HepG2 (cell line): Measurements from ENCODE around the gene MT1G. TPM values are rescaled to one million over a fixed set of nuclear protein-coding genes. Genes with fewer than 3 reads are reported as not detected.

Experiments used
- GATAD2A ChIP-seq: IDR thresholded peaks from 2 replicates; pipeline ENCODE4 v1.6.1; 2016
- GPN1 ChIP-seq: sonication (generic); formaldehyde crosslinking; IDR thresholded peaks from 2 replicates; pipeline ENCODE4 v1.5.1; 2020; ENCODE audit warnings: missing genetic modification reagents, borderline replicate concordance
- HIVEP1 ChIP-seq: sonication (generic); formaldehyde crosslinking; IDR thresholded peaks from 2 replicates; pipeline ENCODE4 v1.4.0; 2020; ENCODE audit warnings: mild to moderate bottlenecking, missing genetic modification reagents
- HNRNPL ChIP-seq: fragments of 200-400 bp; formaldehyde crosslinking; IDR thresholded peaks from 2 replicates; pipeline ENCODE4 v1.6.1; 2017; ENCODE audit warnings: mild to moderate bottlenecking, low read depth, low read length
- MED1 ChIP-seq: sonication (generic); formaldehyde crosslinking; IDR thresholded peaks from 2 replicates; pipeline ENCODE4 v1.4.0; 2020; ENCODE audit warnings: missing genetic modification reagents
- MED8 ChIP-seq: sonication (generic); formaldehyde crosslinking; IDR thresholded peaks from 2 replicates; pipeline ENCODE4 v1.8.1; 2023; ENCODE audit warnings: mild to moderate bottlenecking, missing genetic modification reagents; ENCODE audit not compliant: insufficient replicate concordance
- MIER2 ChIP-seq: IDR thresholded peaks from 2 replicates; pipeline ENCODE4 v1.6.1; 2016; ENCODE audit warnings: missing biosample characterization, missing genetic modification reagents
- NFYB ChIP-seq: sonication (generic); formaldehyde crosslinking; IDR thresholded peaks from 2 replicates; pipeline ENCODE4 v1.4.0; 2020; ENCODE audit warnings: missing genetic modification reagents
- POGZ ChIP-seq: sonication (generic); formaldehyde crosslinking; IDR thresholded peaks from 2 replicates; pipeline ENCODE4 v1.4.0; 2020; ENCODE audit warnings: mild to moderate bottlenecking, missing genetic modification reagents
- SIN3B ChIP-seq: fragments of 150-350 bp; IDR thresholded peaks from 2 replicates; pipeline ENCODE4 v1.6.1; 2014; ENCODE audit warnings: low read length
- TCF12 ChIP-seq, 2 experiments: fragments of 450-650 bp in 1 of 2; sonication (generic) in 1 of 2; formaldehyde crosslinking in 1 of 2; IDR thresholded peaks; 2 replicates each; pipeline versions ENCODE4 v1.6.1 to v1.8.0; 2017 to 2022; ENCODE audit warnings: antibody characterized with exemption in 1 of 2, mild to moderate bottlenecking in 1 of 2, missing genetic modification reagents in 1 of 2, moderate library complexity in 1 of 2
- ZNF207 ChIP-seq: fragments of 450-650 bp; IDR thresholded peaks from 2 replicates; pipeline ENCODE4 v1.6.1; 2016; ENCODE audit warnings: antibody characterized with exemption, borderline replicate concordance
- ZNF251 ChIP-seq: sonication (generic); formaldehyde crosslinking; IDR thresholded peaks from 2 replicates; pipeline ENCODE4 v1.9.0; 2021; ENCODE audit warnings: mild to moderate bottlenecking, missing genetic modification reagents
- ZNF891 ChIP-seq: sonication (generic); formaldehyde crosslinking; IDR thresholded peaks from 2 replicates; pipeline ENCODE4 v1.5.0; 2020; ENCODE audit warnings: mild to moderate bottlenecking, missing genetic modification reagents
- polyA plus RNA-seq, 8 experiments: library from polyadenylated mRNA; depleted of rRNA in 3 of 8; stranded (reverse) in 7 of 8; unstranded in 1 of 8; fragments of >200 nt; fragmentation: Illumina TruSeq in 4 of 8; extraction: Trizol in 4 of 8; gene quantifications; 2 replicates each; pipeline versions ENCODE4 v1.2.1 to v1.2.3, GENCODE V29; 2011 to 2016; ENCODE audit warnings: low read depth in 4 of 8, missing spikeins in 1 of 8, mixed read lengths in 1 of 8; ENCODE audit not compliant: insufficient read depth in 1 of 8
- total RNA-seq, 5 experiments: library from RNA; depleted of rRNA; stranded (reverse); fragments of >200 nt; fragmentation: Illumina TruSeq; extraction: Trizol; gene quantifications; 2 replicates each; pipeline ENCODE4 v1.2.3, GENCODE V29; 2016; ENCODE audit warnings: low read depth in 1 of 5
- TF ChIP-seq, protein P1 (sequence below): sonication (generic); formaldehyde crosslinking; IDR thresholded peaks from 2 replicates; pipeline ENCODE4 v1.4.0; 2020; ENCODE audit warnings: mild to moderate bottlenecking, missing genetic modification reagents, borderline replicate concordance
- TF ChIP-seq, protein P2 (sequence below): sonication (generic); formaldehyde crosslinking; conservative IDR thresholded peaks from 2 replicates; pipeline ENCODE4 v1.4.0; 2020; ENCODE audit warnings: missing genetic modification reagents
- TF ChIP-seq, protein P3 (sequence below): sonication (generic); formaldehyde crosslinking; IDR thresholded peaks from 2 replicates; pipeline ENCODE4 v1.8.0; 2022; ENCODE audit warnings: missing genetic modification reagents, mild to moderate bottlenecking, inconsistent platforms, borderline replicate concordance
- TF ChIP-seq, protein P4 (sequence below): sonication (generic); formaldehyde crosslinking; IDR thresholded peaks from 2 replicates; pipeline ENCODE4 v1.5.1; 2020; ENCODE audit warnings: mild to moderate bottlenecking, missing genetic modification reagents

Gene MT1G
- total and polyA plus RNA-seq, 2 of the 13 experiments (the other 11 are each of a cell fraction or from before 2014, with no cell fraction given), result 3.6 to 377 TPM

DNA sequence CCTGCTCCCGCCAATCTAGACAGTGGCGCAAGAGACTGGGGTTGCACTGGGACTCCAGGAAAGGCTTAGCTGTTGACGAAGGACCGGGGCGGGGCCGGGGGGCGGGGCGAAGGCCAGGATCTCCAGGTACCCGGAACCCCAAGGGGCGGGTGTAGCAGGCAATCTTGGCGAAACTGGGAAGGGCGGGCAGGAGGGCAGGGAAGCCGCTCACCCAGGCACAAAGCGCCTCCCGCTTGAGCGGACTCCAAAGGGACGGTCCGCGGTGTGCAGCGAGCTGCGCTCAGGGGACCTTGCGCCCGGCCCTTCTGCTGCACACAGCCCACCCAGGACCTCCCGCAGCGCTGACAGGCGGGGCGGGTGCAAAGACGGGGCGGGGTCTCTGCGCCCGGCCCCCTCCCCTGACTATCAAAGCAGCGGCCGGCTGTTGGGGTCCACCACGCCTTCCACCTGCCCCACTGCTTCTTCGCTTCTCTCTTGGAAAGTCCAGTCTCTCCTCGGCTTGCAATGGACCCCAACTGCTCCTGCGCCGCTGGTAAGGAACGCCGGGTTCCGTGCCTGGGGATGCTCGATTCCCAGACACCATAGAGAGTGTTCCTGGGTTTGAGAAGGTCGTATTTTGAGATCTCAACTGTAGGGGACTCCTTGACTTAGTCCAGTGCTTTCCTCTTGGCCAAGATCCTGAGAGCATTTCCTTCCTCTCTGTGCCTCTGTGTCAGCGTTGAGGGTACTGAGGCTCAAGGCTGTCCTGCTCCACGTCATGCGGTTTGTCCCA, 10.1 kb downstream of the MT1G start, which contains the start of gene MT1F (continued):
- TF ChIP-seq, protein P1, sequence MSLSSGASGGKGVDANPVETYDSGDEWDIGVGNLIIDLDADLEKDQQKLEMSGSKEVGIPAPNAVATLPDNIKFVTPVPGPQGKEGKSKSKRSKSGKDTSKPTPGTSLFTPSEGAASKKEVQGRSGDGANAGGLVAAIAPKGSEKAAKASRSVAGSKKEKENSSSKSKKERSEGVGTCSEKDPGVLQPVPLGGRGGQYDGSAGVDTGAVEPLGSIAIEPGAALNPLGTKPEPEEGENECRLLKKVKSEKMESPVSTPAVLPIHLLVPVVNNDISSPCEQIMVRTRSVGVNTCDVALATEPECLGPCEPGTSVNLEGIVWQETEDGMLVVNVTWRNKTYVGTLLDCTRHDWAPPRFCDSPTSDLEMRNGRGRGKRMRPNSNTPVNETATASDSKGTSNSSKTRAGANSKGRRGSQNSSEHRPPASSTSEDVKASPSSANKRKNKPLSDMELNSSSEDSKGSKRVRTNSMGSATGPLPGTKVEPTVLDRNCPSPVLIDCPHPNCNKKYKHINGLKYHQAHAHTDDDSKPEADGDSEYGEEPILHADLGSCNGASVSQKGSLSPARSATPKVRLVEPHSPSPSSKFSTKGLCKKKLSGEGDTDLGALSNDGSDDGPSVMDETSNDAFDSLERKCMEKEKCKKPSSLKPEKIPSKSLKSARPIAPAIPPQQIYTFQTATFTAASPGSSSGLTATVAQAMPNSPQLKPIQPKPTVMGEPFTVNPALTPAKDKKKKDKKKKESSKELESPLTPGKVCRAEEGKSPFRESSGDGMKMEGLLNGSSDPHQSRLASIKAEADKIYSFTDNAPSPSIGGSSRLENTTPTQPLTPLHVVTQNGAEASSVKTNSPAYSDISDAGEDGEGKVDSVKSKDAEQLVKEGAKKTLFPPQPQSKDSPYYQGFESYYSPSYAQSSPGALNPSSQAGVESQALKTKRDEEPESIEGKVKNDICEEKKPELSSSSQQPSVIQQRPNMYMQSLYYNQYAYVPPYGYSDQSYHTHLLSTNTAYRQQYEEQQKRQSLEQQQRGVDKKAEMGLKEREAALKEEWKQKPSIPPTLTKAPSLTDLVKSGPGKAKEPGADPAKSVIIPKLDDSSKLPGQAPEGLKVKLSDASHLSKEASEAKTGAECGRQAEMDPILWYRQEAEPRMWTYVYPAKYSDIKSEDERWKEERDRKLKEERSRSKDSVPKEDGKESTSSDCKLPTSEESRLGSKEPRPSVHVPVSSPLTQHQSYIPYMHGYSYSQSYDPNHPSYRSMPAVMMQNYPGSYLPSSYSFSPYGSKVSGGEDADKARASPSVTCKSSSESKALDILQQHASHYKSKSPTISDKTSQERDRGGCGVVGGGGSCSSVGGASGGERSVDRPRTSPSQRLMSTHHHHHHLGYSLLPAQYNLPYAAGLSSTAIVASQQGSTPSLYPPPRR (CRISPR knock-in tag), result no peak
- TF ChIP-seq POGZ, result peak; percentile 74
- TF ChIP-seq MIER2 (CRISPR knock-in tag), result no peak; the same call in 1 of the 2 replicates
- TF ChIP-seq HIVEP1, result peak; percentile 73; the same call in 1 of the 2 replicates
- no peak for TF ChIP-seq SIN3B
- TF ChIP-seq ZNF207, result no peak
- TF ChIP-seq, protein P2, sequence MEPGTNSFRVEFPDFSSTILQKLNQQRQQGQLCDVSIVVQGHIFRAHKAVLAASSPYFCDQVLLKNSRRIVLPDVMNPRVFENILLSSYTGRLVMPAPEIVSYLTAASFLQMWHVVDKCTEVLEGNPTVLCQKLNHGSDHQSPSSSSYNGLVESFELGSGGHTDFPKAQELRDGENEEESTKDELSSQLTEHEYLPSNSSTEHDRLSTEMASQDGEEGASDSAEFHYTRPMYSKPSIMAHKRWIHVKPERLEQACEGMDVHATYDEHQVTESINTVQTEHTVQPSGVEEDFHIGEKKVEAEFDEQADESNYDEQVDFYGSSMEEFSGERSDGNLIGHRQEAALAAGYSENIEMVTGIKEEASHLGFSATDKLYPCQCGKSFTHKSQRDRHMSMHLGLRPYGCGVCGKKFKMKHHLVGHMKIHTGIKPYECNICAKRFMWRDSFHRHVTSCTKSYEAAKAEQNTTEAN (CRISPR knock-in tag), result 0 out of 2 replicates have a peak, but pooled peaks have one; percentile 43
- no peak for TF ChIP-seq ZNF891 (CRISPR knock-in tag)
- TF ChIP-seq HNRNPL, result no peak
- TF ChIP-seq TCF12 (IDR thresholded peaks at IDR 0.05), result no peak
- no peak for TF ChIP-seq TCF12 (CRISPR knock-in tag; IDR thresholded peaks at IDR 0.05)
- TF ChIP-seq, protein P3, sequence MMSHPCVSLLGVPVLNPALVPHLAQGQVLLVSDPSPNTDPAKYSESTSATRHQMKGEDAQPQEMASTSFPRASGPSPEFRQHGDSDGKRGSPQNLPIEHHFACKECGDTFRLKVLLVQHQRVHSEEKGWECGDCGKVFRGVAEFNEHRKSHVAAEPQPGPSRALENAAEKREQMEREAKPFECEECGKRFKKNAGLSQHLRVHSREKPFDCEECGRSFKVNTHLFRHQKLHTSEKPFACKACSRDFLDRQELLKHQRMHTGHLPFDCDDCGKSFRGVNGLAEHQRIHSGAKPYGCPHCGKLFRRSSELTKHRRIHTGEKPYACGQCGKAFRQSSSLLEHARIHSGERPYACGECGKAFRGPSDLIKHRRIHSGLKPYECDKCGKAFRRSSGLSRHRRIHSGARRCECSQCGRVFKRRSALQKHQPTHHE, result no peak
- TF ChIP-seq, protein P4, sequence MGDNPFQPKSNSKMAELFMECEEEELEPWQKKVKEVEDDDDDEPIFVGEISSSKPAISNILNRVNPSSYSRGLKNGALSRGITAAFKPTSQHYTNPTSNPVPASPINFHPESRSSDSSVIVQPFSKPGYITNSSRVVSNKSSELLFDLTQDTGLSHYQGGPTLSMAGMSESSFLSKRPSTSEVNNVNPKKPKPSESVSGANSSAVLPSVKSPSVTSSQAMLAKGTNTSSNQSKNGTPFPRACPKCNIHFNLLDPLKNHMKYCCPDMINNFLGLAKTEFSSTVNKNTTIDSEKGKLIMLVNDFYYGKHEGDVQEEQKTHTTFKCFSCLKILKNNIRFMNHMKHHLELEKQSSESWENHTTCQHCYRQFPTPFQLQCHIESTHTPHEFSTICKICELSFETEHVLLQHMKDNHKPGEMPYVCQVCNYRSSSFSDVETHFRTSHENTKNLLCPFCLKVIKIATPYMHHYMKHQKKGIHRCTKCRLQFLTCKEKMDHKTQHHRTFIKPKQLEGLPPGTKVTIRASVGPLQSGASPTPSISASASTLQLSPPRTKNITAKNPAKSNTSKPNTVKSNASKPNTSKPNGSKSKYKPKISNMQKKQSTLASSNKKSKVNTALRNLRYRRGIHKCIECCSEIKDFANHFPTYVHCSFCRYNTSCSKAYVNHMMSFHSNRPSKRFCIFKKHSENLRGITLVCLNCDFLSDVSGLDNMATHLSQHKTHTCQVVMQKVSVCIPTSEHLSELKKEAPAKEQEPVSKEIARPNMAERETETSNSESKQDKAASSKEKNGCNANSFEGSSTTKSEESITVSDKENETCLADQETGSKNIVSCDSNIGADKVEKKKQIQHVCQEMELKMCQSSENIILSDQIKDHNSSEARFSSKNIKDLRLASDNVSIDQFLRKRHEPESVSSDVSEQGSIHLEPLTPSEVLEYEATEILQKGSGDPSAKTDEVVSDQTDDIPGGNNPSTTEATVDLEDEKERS (CRISPR knock-in tag), result no peak
- peak; percentile 61 for TF ChIP-seq MED8 (CRISPR knock-in tag)
- no peak for TF ChIP-seq MED1
- TF ChIP-seq ZNF251 (CRISPR knock-in tag), result no peak
- peak; percentile 23; the same call in 1 of the 2 replicates for TF ChIP-seq NFYB (CRISPR knock-in tag)
- no peak; the same call in 1 of the 2 replicates for TF ChIP-seq GATAD2A (CRISPR knock-in tag)
- TF ChIP-seq GPN1 (CRISPR knock-in tag), result no peak
